H1 (cell line): ENCODE measurements around the gene PRPH2. TPM values are rescaled to one million over a fixed set of nuclear protein-coding genes. Genes with fewer than 3 reads are reported as not detected.

Experiments
- TAF7 ChIP-seq: optimal IDR thresholded peaks from 2 replicates; pipeline ENCODE3; 2011; ENCODE audit warnings: low read depth, mild to moderate bottlenecking, inconsistent platforms, low read length, moderate library complexity, borderline replicate concordance
- polyA plus RNA-seq, 7 experiments: library from polyadenylated mRNA; depleted of rRNA in 3 of 7; stranded (reverse) in 5 of 7; unstranded in 2 of 7; fragments of >200 nt in 5 of 7; fragments of 200-250 nt in 2 of 7; gene quantifications; 1 replicate in 5 of 7; 2 replicates in 1 of 7; 4 replicates in 1 of 7; pipeline versions ENCODE4 v1.2.1 to v1.2.3, GENCODE V29; 2011 to 2013; ENCODE audit warnings: missing spikeins in 2 of 7, mixed read lengths in 2 of 7
- total RNA-seq: library from RNA; stranded (reverse); fragmentation: NEBNext Ultra II Directional; extraction: Animal tissue kit (Norgen Biotek cat#: 25700); gene quantifications from 2 replicates; pipeline ENCODE4 v1.2.1, GENCODE V29; 2021

Gene PRPH2
- total and polyA plus RNA-seq, 2 of the 8 experiments (the other 6 are each of a cell fraction or from before 2014, with no cell fraction given) = 0.23 to 0.65 TPM

DNA sequence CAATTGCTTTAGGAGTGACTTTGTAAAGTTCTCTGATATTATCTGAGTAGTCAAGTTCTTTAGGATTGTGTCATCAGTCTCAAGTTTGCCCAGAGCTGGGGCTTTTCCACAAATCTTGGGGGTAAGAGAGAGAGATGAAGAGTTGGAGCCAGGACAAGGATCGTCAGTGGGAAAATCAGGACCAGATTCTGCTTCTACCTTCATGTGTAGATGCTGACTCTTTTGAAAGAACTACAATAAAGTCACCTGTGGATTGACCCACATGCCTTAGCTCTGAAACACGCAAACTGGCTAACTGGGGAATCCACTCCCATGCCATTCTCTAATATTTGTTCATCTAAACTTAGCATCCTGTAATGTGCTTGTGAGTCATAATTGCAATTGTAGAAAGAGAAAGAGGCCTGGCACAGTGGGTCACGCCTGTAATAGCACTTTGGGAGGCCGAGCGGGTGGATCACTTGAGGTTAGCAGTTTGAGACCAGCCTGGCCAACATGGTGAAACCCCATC lies 43.8 kb upstream of the PRPH2 start (continued):
- TF ChIP-seq TAF7 = no peak
